Measurements from ENCODE around the gene NPAT.

- TF ChIP-seq GABPA (IDR thresholded peaks at IDR 0.05; ENCODE audit: low read depth) = no peak
- TF ChIP-seq, protein P1, sequence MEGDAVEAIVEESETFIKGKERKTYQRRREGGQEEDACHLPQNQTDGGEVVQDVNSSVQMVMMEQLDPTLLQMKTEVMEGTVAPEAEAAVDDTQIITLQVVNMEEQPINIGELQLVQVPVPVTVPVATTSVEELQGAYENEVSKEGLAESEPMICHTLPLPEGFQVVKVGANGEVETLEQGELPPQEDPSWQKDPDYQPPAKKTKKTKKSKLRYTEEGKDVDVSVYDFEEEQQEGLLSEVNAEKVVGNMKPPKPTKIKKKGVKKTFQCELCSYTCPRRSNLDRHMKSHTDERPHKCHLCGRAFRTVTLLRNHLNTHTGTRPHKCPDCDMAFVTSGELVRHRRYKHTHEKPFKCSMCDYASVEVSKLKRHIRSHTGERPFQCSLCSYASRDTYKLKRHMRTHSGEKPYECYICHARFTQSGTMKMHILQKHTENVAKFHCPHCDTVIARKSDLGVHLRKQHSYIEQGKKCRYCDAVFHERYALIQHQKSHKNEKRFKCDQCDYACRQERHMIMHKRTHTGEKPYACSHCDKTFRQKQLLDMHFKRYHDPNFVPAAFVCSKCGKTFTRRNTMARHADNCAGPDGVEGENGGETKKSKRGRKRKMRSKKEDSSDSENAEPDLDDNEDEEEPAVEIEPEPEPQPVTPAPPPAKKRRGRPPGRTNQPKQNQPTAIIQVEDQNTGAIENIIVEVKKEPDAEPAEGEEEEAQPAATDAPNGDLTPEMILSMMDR (IDR thresholded peaks at IDR 0.05; ENCODE audit: insufficient read depth, low read length) = no peak
Measured at GRCh38 chr11:108193725-108194124, 28.7 kb downstream of the NPAT start.

All from HL-60 (cell line).